Measurements from ENCODE around the gene MACROD2.

GRCh38 chr20:16050366-16050765, 2055.1 kb downstream of the MACROD2 start:
- TF ChIP-seq POLR2AphosphoS5 (IDR thresholded peaks at IDR 0.05; ENCODE audit: low read depth, low read length): no peak
- no peak for TF ChIP-seq POLR2A (IDR thresholded peaks at IDR 0.05; ENCODE audit: low read depth, low read length)
- no peak for TF ChIP-seq SPI1 (IDR thresholded peaks at IDR 0.05; ENCODE audit: low read depth, low read length)
